H9 (cell line): ENCODE results near the gene CYP2F1. TPM values are rescaled to one million over a fixed set of nuclear protein-coding genes. Genes with fewer than 3 reads are reported as not detected.
A peak's percentile ranks its signal among the peaks of the same experiment; 100 is the strongest.

ENCODE experiments used
- DNase-seq: peaks from one replicate; pipeline ENCODE4 v3.0.0-alpha.2; 2017
- H2AFZ ChIP-seq: one replicate; pipeline ENCODE4 v1.6.1; 2013; ENCODE audit warnings: mild to moderate bottlenecking, low read length, control low read depth, moderate library complexity
- H2AK5ac ChIP-seq: 2 replicates; pipeline ENCODE4 v1.6.1; 2013; ENCODE audit warnings: low read length, control low read depth, mixed read lengths; ENCODE audit not compliant: insufficient read length
- H2BK120ac ChIP-seq: one replicate; pipeline ENCODE4 v1.6.1; 2013; ENCODE audit warnings: low read depth, mild to moderate bottlenecking, low read length, control low read depth, inconsistent platforms; ENCODE audit not compliant: poor library complexity, severe bottlenecking
- H2BK12ac ChIP-seq: 2 replicates; pipeline ENCODE4 v1.6.1; 2013; ENCODE audit warnings: low read length, control low read depth, mixed read lengths, low read depth; ENCODE audit not compliant: insufficient read length
- H2BK15ac ChIP-seq: 2 replicates; pipeline ENCODE4 v1.6.1; 2013; ENCODE audit warnings: low read depth, low read length, control low read depth
- H2BK20ac ChIP-seq: one replicate; pipeline ENCODE4 v1.6.1; 2013; ENCODE audit warnings: low read depth, mild to moderate bottlenecking, low read length, control low read depth, inconsistent platforms; ENCODE audit not compliant: poor library complexity, severe bottlenecking
- H2BK5ac ChIP-seq: 2 replicates; pipeline ENCODE4 v1.6.1; 2013; ENCODE audit warnings: low read length, control low read depth, mixed read lengths; ENCODE audit not compliant: insufficient read length
- H3K14ac ChIP-seq: 2 replicates; pipeline ENCODE4 v1.6.1; 2013; ENCODE audit warnings: low read length, control low read depth; ENCODE audit not compliant: insufficient read depth
- H3K18ac ChIP-seq: 2 replicates; pipeline ENCODE4 v1.6.1; 2013; ENCODE audit warnings: low read depth, mild to moderate bottlenecking, mixed read lengths, low read length, control low read depth; ENCODE audit not compliant: insufficient read length
- H3K23ac ChIP-seq: 2 replicates; pipeline ENCODE4 v1.6.1; 2013; ENCODE audit warnings: low read length, control low read depth, mixed read lengths, low read depth; ENCODE audit not compliant: insufficient read length
- H3K23me2 ChIP-seq: 2 replicates; pipeline ENCODE4 v1.6.1; 2013; ENCODE audit warnings: low read depth, mild to moderate bottlenecking, mixed read lengths, low read length, control low read depth; ENCODE audit not compliant: insufficient read length, poor library complexity, severe bottlenecking
- H3K27ac ChIP-seq: 2 replicates; pipeline ENCODE4 v1.5.1; 2013; ENCODE audit warnings: low read length, control low read depth, mixed read lengths, low read depth; ENCODE audit not compliant: insufficient read length
- H3K27me3 ChIP-seq: 2 replicates; pipeline ENCODE4 v1.6.1; 2013; ENCODE audit warnings: low read length, control low read depth, inconsistent platforms; ENCODE audit not compliant: insufficient read depth
- H3K4ac ChIP-seq: 2 replicates; pipeline ENCODE4 v1.6.1; 2013; ENCODE audit warnings: low read depth, mild to moderate bottlenecking, control low read depth, inconsistent platforms, low read length, moderate library complexity
- H3K4me1 ChIP-seq: 2 replicates; pipeline ENCODE4 v1.6.1; 2013; ENCODE audit warnings: low read length, control low read depth, inconsistent platforms; ENCODE audit not compliant: insufficient read depth
- H3K4me2 ChIP-seq: 2 replicates; pipeline ENCODE4 v1.6.1; 2013; ENCODE audit warnings: low read length, control low read depth, mixed read lengths; ENCODE audit not compliant: insufficient read length, insufficient read depth
- H3K56ac ChIP-seq: 2 replicates; pipeline ENCODE4 v1.6.1; 2013; ENCODE audit warnings: low read depth, mild to moderate bottlenecking, mixed read lengths, low read length, control low read depth; ENCODE audit not compliant: insufficient read length
- H3K79me1 ChIP-seq: 2 replicates; pipeline ENCODE4 v1.6.1; 2013; ENCODE audit warnings: low read depth, mild to moderate bottlenecking, moderate library complexity, low read length, control low read depth, inconsistent platforms; ENCODE audit not compliant: insufficient read depth, poor library complexity, severe bottlenecking
- H3K79me2 ChIP-seq: 2 replicates; pipeline ENCODE4 v1.6.1; 2013; ENCODE audit warnings: low read length, control low read depth, inconsistent platforms; ENCODE audit not compliant: insufficient read depth
- H3K9ac ChIP-seq: 2 replicates; pipeline ENCODE4 v1.6.1; 2013; ENCODE audit warnings: low read length, control low read depth, mixed read lengths; ENCODE audit not compliant: insufficient read length; ENCODE audit errors: extremely low read depth
- H3K9me3 ChIP-seq: one replicate; pipeline ENCODE4 v1.6.1; 2013; ENCODE audit warnings: low read depth, low read length, inconsistent platforms; ENCODE audit not compliant: control insufficient read depth
- H3T11ph ChIP-seq: one replicate; pipeline ENCODE4 v1.6.1; 2013; ENCODE audit warnings: mild to moderate bottlenecking, low read length, control low read depth, inconsistent platforms
- H4K20me1 ChIP-seq: one replicate; pipeline ENCODE4 v1.6.1; 2013; ENCODE audit not compliant: control insufficient read depth, insufficient read length, insufficient read depth
- H4K5ac ChIP-seq: 2 replicates; pipeline ENCODE4 v1.6.1; 2013; ENCODE audit warnings: low read depth, mild to moderate bottlenecking, mixed read lengths, low read length, control low read depth; ENCODE audit not compliant: insufficient read length
- H4K8ac ChIP-seq: replicated peaks from 2 replicates; pipeline ENCODE4 v1.6.1; 2013; ENCODE audit warnings: low read length, control low read depth, mixed read lengths, low read depth; ENCODE audit not compliant: insufficient read length
- H4K91ac ChIP-seq: 2 replicates; pipeline ENCODE4 v1.6.1; 2013; ENCODE audit warnings: low read depth, mild to moderate bottlenecking, moderate library complexity, mixed read lengths, low read length, control low read depth; ENCODE audit not compliant: insufficient read length
- H3K27ac Mint-ChIP-seq, 3 experiments: 2 replicates in 2 of 3; 3 replicates in 1 of 3; pipeline ENCODE4 v1.8.0; 2020 to 2021; ENCODE audit warnings: mixed read lengths in 3 of 3, mild to moderate bottlenecking in 1 of 3, moderate library complexity in 1 of 3
- H3K27me3 Mint-ChIP-seq: 2 replicates; pipeline ENCODE4 v1.8.0; 2021; ENCODE audit warnings: low read depth, mild to moderate bottlenecking, moderate library complexity, mixed read lengths
- H3K36me3 Mint-ChIP-seq, 3 experiments: 2 replicates in 2 of 3; 3 replicates in 1 of 3; pipeline ENCODE4 v1.8.0; 2020 to 2021; ENCODE audit warnings: low read depth in 3 of 3, mixed read lengths in 3 of 3; ENCODE audit not compliant: insufficient read depth in 1 of 3
- H3K4me1 Mint-ChIP-seq, 2 experiments: 2 replicates each; pipeline ENCODE4 v1.8.0; 2020; ENCODE audit warnings: mixed read lengths in 2 of 2
- H3K4me3 Mint-ChIP-seq, 2 experiments: 2 replicates in 1 of 2; 3 replicates in 1 of 2; pipeline ENCODE4 v1.8.0; 2020 to 2021; ENCODE audit warnings: mild to moderate bottlenecking in 2 of 2, mixed read lengths in 2 of 2, moderate library complexity in 1 of 2
- H3K9me3 Mint-ChIP-seq, 2 experiments: 2 replicates in 1 of 2; 3 replicates in 1 of 2; pipeline ENCODE4 v1.8.0; 2020; ENCODE audit warnings: mild to moderate bottlenecking in 2 of 2, mixed read lengths in 2 of 2, moderate library complexity in 1 of 2
- CTCF ChIP-seq: fragments of 200-600 bp; sonication (generic); conservative IDR thresholded peaks from 3 replicates; pipeline ENCODE4 v1.8.0; 2021; ENCODE audit warnings: antibody characterized with exemption, mild to moderate bottlenecking
- WGBS: extraction: QIAGEN DNeasy Blood & Tissue Kit; methylation state at CpG from one replicate; pipeline ENCODE4 v1.1.7; 2013; ENCODE audit warnings: missing lambda C conversion rate, low lambda C conversion rate, mixed read lengths; ENCODE audit not compliant: insufficient read length; ENCODE audit errors: extremely low coverage; 5-methylcytosine and 5-hydroxymethylcytosine counted together
- total RNA-seq: library from RNA; stranded (reverse); gene quantifications from 2 replicates; pipeline ENCODE4 v1.2.1, GENCODE V29; 2021

The CYP2F1 gene
- total RNA-seq, 1 experiment from 2014 or later, result 0.63 TPM

- no CpG with 5 or more reads among the region's 6 CpGs for WGBS
- H3K9ac ChIP-seq, result no peak overlapping the region
Observed at GRCh38 chr19:41172297-41173164, 58.3 kb downstream of the CYP2F1 start.

More at GRCh38 chr19:41172297-41173164, 58.3 kb downstream of the CYP2F1 start:
- DNase-seq, result no peak
- no peak overlapping the region for H2BK20ac ChIP-seq
- H3T11ph ChIP-seq, result no peak overlapping the region
- no peaks in the 10 kb centered on the region for H3K79me2 ChIP-seq
- no peaks in the 10 kb centered on the region for H3K9me3 ChIP-seq
- H3K9me3 Mint-ChIP-seq, result no peaks in the 10 kb centered on the region
- H4K20me1 ChIP-seq, result no peaks in the 10 kb centered on the region
- no peak overlapping the region for H2BK120ac ChIP-seq
- no peak overlapping the region for H2BK15ac ChIP-seq
- peaks cover 5% of the 10 kb centered on the region; the same call in 1 of the 2 replicates for H3K4me1 ChIP-seq
- no peak overlapping the region; the same call in 1 of the 2 replicates for H3K14ac ChIP-seq
- no peaks in the 10 kb centered on the region for H3K27me3 ChIP-seq
- H2AFZ ChIP-seq, result no peak overlapping the region
- no peak overlapping the region for H3K4ac ChIP-seq
- no peak overlapping the region for H3K56ac ChIP-seq
- peaks cover 0 to 5% (median 3%) of the 10 kb centered on the region in 3 experiments; a peak in 3 of 7 replicates for H3K36me3 Mint-ChIP-seq
- no peak overlapping the region for H2BK12ac ChIP-seq
- peak; percentile 56; the same call in 2 of the 3 replicates for TF ChIP-seq CTCF
- peaks cover 3% of the 10 kb centered on the region for H3K23me2 ChIP-seq
- peak overlapping the region; percentile 55 to 92 (median 72); a peak in 4 of 7 replicates for H3K27ac Mint-ChIP-seq
- H3K4me2 ChIP-seq, result no peak overlapping the region
- H4K8ac ChIP-seq, result no peak overlapping the region
- H4K5ac ChIP-seq, result no peak overlapping the region
- H4K91ac ChIP-seq, result no peak overlapping the region
- no peak overlapping the region for H2AK5ac ChIP-seq
- H3K27me3 Mint-ChIP-seq, result no peaks in the 10 kb centered on the region
- no peak overlapping the region for H3K27ac ChIP-seq
- no peak overlapping the region for H3K23ac ChIP-seq
- H3K79me1 ChIP-seq, result no peaks in the 10 kb centered on the region
- no peak overlapping the region for H3K18ac ChIP-seq
- peaks cover 29 to 32% of the 10 kb centered on the region in 2 experiments for H3K4me1 Mint-ChIP-seq
- peak overlapping the region in 1 of 2 experiments; percentile 22; a peak in 1 of 5 replicates for H3K4me3 Mint-ChIP-seq
- no peak overlapping the region for H2BK5ac ChIP-seq
